ENCODE results near the gene PHAF1.

Gene PHAF1

GRCh38 chr16:67186550-67186950, 76.8 kb downstream of the PHAF1 start:
- no peak for DNase-seq (ENCODE audit: low read depth in 1 of 2, low spot score in 1 of 2)
- no peak overlapping the region for H3K4me3 ChIP-seq (replicated peaks; ENCODE audit: insufficient read depth, low read length)
- TF ChIP-seq POLR2AphosphoS5 (IDR thresholded peaks at IDR 0.05; ENCODE audit: low read depth), result no peak
- no peak for TF ChIP-seq GABPA (IDR thresholded peaks at IDR 0.05; ENCODE audit: low read depth)
- no peak for TF ChIP-seq SPI1 (IDR thresholded peaks at IDR 0.05; ENCODE audit: borderline replicate concordance, low read depth)
- no peak for TF ChIP-seq REST (IDR thresholded peaks at IDR 0.05; ENCODE audit: insufficient replicate concordance, low read depth)
- TF ChIP-seq CTCF (IDR thresholded peaks at IDR 0.05; ENCODE audit: insufficient read depth, low read length), result no peak
- peaks cover 7% of the 10 kb centered on the region for H3K27me3 ChIP-seq (ENCODE audit: insufficient read depth, poor library complexity, severe bottlenecking)
- H3K27ac ChIP-seq (replicated peaks), result no peak overlapping the region

GRCh38 chr16:67187175-67187890, 77.6 kb downstream of the PHAF1 start:
- H3K4me3 ChIP-seq (replicated peaks; ENCODE audit: insufficient read depth, low read length), result no peak overlapping the region
- peaks cover 7% of the 10 kb centered on the region for H3K27me3 ChIP-seq (ENCODE audit: insufficient read depth, poor library complexity, severe bottlenecking)
- TF ChIP-seq SPI1 (IDR thresholded peaks at IDR 0.05; ENCODE audit: borderline replicate concordance, low read depth), result no peak
- TF ChIP-seq REST (IDR thresholded peaks at IDR 0.05; ENCODE audit: insufficient replicate concordance, low read depth), result no peak
- TF ChIP-seq CTCF (IDR thresholded peaks at IDR 0.05; ENCODE audit: insufficient read depth, low read length), result no peak
- TF ChIP-seq GABPA (IDR thresholded peaks at IDR 0.05; ENCODE audit: low read depth), result no peak
- TF ChIP-seq POLR2AphosphoS5 (IDR thresholded peaks at IDR 0.05; ENCODE audit: low read depth), result no peak
- no peak for DNase-seq (ENCODE audit: low read depth in 1 of 2, low spot score in 1 of 2)
- H3K27ac ChIP-seq (replicated peaks), result no peak overlapping the region

GRCh38 chr16:67188323-67188722, 78.6 kb downstream of the PHAF1 start:
- peaks cover 7% of the 10 kb centered on the region for H3K27me3 ChIP-seq (ENCODE audit: insufficient read depth, poor library complexity, severe bottlenecking)
- no peak overlapping the region for H3K27ac ChIP-seq (replicated peaks)
- H3K4me3 ChIP-seq (replicated peaks; ENCODE audit: insufficient read depth, low read length), result no peak overlapping the region
- TF ChIP-seq POLR2AphosphoS5 (IDR thresholded peaks at IDR 0.05; ENCODE audit: low read depth), result no peak
- no peak for TF ChIP-seq CTCF (IDR thresholded peaks at IDR 0.05; ENCODE audit: insufficient read depth, low read length)
- no peak for TF ChIP-seq REST (IDR thresholded peaks at IDR 0.05; ENCODE audit: insufficient replicate concordance, low read depth)
- TF ChIP-seq GABPA (IDR thresholded peaks at IDR 0.05; ENCODE audit: low read depth), result no peak
- TF ChIP-seq SPI1 (IDR thresholded peaks at IDR 0.05; ENCODE audit: borderline replicate concordance, low read depth), result no peak
- DNase-seq (ENCODE audit: low read depth in 1 of 2, low spot score in 1 of 2), result no peak

All from HL-60 (cell line).